Kidney tubule cell (primary cell): Measurements from ENCODE around the gene CTU2.

Source experiments
- DNase-seq: peaks from one replicate; pipeline ENCODE4 v3.0.0-alpha.2; 2018; ENCODE audit warnings: low spot score

The CTU2 gene

DNA sequence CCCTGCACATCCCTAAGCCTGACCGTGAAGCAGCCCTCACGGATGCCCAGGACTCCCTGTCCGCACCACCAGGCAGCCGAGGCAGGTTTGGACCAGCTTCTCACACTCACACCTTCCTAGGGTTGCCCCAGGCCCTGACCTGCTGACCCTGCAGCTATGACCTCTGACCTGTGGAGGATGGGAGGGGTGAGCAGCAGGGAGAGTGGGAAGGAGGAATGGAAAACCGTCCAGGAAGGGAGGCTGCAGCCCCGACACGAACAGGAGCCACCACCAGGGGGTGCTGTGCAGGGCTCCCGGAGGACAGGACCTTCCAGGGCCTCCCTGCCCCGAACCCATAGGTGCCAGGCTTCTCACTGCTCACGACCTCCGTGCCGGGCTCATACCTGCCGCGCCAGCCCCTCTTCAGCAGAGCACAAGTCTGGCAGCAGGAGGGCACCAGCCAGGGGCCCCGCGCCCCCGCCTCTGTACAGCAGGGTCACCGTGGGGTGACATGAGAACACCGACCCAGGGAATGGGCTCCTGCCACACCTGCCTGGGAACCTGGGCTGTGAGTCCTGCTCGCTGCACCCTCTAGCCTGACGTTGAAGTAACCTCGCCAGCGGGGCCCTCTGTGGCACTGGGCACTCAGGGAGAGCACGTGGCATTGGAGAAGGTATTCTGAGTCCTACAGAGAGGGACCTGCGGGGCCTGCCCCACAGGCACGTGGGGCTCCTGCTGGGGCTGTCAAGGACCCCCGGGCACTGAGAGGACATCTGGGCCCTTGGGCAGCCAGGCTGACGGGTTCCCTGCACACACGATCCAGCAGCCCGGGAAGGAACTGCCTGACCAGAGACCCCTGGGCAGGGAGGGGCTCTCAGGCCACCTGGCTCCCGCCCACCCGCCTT is 37.6 kb downstream of the CTU2 start:
- peak; percentile 70 for DNase-seq

GRCh38 chr16:88744577-88745521 is 38.5 kb downstream of the CTU2 start:
- DNase-seq, result no peak

- no peak for DNase-seq
Observed at GRCh38 chr16:88746506-88746905, 40.2 kb downstream of the CTU2 start.

- peak; percentile 56 for DNase-seq
Observed at GRCh38 chr16:88747588-88748301, 41.4 kb downstream of the CTU2 start.

DNA sequence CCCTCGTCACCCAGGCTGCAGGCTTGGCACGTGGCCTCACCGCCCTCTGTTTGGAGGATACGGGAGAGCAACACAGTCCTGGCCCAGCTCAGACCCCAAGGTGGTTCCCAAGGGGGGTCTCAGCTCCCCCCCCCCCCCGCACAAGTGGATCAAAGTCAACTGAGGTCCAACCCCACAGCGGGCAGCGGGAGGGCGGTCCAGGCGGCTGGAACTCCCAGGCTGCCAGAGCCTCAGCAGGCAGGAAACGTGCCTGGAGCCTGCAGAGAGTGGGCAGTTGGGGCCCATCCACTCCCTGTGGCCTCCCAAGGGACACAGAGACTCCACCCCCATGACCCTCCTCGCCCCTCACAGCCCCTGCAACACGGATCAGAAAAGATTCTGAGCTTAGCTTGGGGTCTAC is 42.1 kb downstream of the CTU2 start:
- no peak for DNase-seq

GRCh38 chr16:88749358-88749757 is 43.1 kb downstream of the CTU2 start:
- DNase-seq, result no peak

- no peak for DNase-seq
Observed at GRCh38 chr16:88750854-88751253, 44.6 kb downstream of the CTU2 start.

- DNase-seq, result no peak
Observed at GRCh38 chr16:88752386-88753002, 46.2 kb downstream of the CTU2 start.

DNA sequence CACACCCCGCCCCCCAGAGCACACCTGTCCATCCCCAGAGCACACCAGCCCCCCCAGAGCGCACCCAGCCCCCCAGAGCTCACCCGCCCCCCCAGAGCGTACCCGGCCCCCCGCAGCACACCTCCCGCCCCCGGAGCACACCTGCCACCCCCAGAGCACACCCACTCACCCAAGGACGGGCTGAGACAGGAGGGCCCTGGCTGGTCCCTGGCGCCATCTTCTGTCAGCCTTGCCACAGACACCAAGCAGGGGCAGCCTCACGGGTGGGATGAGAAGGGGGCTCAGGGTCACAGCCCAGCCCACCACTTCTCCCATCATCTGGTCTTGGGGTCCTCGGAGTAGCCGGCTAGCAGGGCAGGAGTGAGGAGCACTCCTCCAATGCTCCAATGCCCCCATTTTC is 46.9 kb downstream of the CTU2 start:
- no peak for DNase-seq

- DNase-seq, result no peak
Observed at GRCh38 chr16:88753602-88754001, 47.3 kb downstream of the CTU2 start.

- no peak for DNase-seq
Observed at GRCh38 chr16:88754109-88754911, 48.0 kb downstream of the CTU2 start.

- DNase-seq, result peak; percentile 61
Observed at GRCh38 chr16:88754912-88755744, 48.8 kb downstream of the CTU2 start.

- DNase-seq, result no peak
Observed at GRCh38 chr16:88755745-88756443, 49.6 kb downstream of the CTU2 start.

- DNase-seq, result peak; percentile 80
Observed at GRCh38 chr16:88758227-88758943, 52.1 kb downstream of the CTU2 start.

- no peak for DNase-seq
Observed at GRCh38 chr16:88758944-88759244, 52.6 kb downstream of the CTU2 start.

GRCh38 chr16:88759245-88759975 is 53.1 kb downstream of the CTU2 start:
- DNase-seq, result no peak

DNA sequence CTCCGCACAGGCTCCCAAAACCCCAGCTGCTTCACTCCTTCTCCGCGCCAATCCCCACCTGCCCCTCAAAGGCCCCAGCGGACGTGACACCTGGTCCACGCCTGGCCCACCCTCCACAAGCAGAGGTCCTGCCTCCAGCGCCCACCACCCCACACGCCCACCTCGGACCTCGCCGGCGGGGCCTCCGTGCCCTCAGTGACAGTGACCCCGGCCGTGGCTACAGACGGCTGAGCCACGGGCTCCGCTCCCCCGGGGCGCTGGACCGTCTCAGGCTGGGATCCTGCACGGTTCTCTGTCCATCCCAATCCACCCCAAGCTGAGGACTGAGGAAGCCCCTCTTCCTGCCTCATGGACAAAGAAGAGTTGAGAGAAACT is 53.7 kb downstream of the CTU2 start:
- no peak for DNase-seq

- DNase-seq, result peak; percentile 48
Observed at GRCh38 chr16:88760424-88761142, 54.3 kb downstream of the CTU2 start.
